Renal cortex interstitium (tissue), 15 donors: ENCODE data around the gene KCNJ13. TPM values are rescaled to one million over a fixed set of nuclear protein-coding genes. Genes with fewer than 3 reads are reported as not detected.

ENCODE experiments used
- DNase-seq, 11 donors: peaks; one replicate each; pipeline ENCODE4 v3.0.0-alpha.2; 2013; ENCODE audit warnings: low read depth in 9 of 11, low spot score in 4 of 11; ENCODE audit errors: extremely low read depth in 1 of 11
- long read RNA-seq, 16 experiments: transcript quantifications; one replicate each; lab custom pipeline, GENCODE V29; 2026
- polyA plus RNA-seq, 3 donors: library from polyadenylated mRNA; unstranded; fragments of 120-200 nt; gene quantifications; one replicate each; pipeline ENCODE4 v1.2.1, GENCODE V29; 2013; ENCODE audit not compliant: insufficient read length in 3 of 3

KCNJ13 gene
- 1 to 10 TPM; 2.1 to 2.8 (median 2.7) TPM for polyA plus RNA-seq
- long read RNA-seq, donor 1, partial matches to known transcripts: 0 of 1 reads
- long read RNA-seq, donor 1, other reads (novel, unspliced or antisense): 0 of 1 reads
- long read RNA-seq, donor 2, partial matches to known transcripts: 5 of 5 reads
- long read RNA-seq, donor 2, other reads (novel, unspliced or antisense): 0 of 5 reads
- long read RNA-seq, donor 3, partial matches to known transcripts: 0 of 2 reads
- long read RNA-seq, donor 3, other reads (novel, unspliced or antisense): 0 of 2 reads
- long read RNA-seq, donor 4, partial matches to known transcripts: 0 of 2 reads
- long read RNA-seq, donor 4, other reads (novel, unspliced or antisense): 0 of 2 reads
- long read RNA-seq, donor 5: 0 reads
- long read RNA-seq, donor 6, partial matches to known transcripts: 0 of 2 reads
- long read RNA-seq, donor 6, other reads (novel, unspliced or antisense): 0 of 2 reads
- long read RNA-seq, donor 7, partial matches to known transcripts: 0 of 1 reads
- long read RNA-seq, donor 7, other reads (novel, unspliced or antisense): 0 of 1 reads
- long read RNA-seq, donor 8: 0 reads
- long read RNA-seq, donor 9: 0 reads
- long read RNA-seq, donor 10: 0 reads
- long read RNA-seq, donor 11, partial matches to known transcripts: 0 of 1 reads
- long read RNA-seq, donor 11, other reads (novel, unspliced or antisense): 0 of 1 reads
- long read RNA-seq, donor 12, partial matches to known transcripts: 51 of 51 reads
- long read RNA-seq, donor 12, other reads (novel, unspliced or antisense): 0 of 51 reads
- long read RNA-seq, donor 13, partial matches to known transcripts: 25 of 25 reads
- long read RNA-seq, donor 13, other reads (novel, unspliced or antisense): 0 of 25 reads
- long read RNA-seq, donor 14, partial matches to known transcripts: 18 of 19 reads
- long read RNA-seq, donor 14, other reads (novel, unspliced or antisense): 0 of 19 reads
- long read RNA-seq, donor 15: 0 reads
- long read RNA-seq, donor 16, partial matches to known transcripts: 0 of 3 reads
- long read RNA-seq, donor 16, other reads (novel, unspliced or antisense): 0 of 3 reads

DNA sequence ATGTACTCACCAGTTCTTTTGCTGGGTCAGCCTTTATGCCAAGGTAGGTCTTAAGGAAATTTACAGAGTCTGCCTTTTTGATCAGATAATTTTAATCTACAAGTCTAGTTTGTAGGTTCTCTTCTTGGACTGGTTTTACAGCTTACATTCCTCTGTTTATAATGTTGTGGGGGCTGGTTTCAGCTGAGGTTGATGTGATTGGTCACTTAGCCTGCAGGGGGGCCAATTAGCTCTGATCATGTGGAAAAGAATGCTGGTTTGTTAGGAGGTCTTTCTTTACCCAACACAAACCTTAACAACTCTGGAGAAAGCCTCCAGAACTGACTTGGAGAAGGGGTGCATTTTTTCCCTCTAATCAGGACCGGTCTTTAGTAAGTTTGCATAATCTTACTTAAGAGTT is at the start of gene KCNJ13:
TSS of gene KCNJ13 (minus strand) at position 131 of the 400 bp plus-strand sequence. CDS start 5,203 bp downstream, outside the sequence.
- peak in 8 of 11 donors; percentile 12 to 37 (median 20) for DNase-seq

DNA sequence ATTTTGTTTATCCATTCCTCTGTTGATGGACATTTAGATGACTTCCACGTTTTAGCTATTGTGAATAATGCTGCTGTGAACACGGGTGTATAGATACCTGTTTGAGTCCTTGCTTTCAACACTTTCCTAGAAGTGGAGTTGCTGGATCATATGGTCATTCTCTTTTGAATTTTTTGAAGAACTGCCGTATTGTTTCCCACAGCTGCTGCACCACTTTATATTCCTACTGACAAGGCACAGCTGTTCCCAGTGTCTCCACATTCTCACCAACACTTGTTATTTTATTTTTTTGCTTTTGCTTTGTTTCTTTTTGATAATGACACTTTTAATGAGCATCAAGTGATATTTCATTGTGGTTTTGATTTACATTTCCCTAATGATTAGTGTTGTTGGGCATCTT is 41.4 kb upstream of the KCNJ13 start:
- DNase-seq: no peak

DNA sequence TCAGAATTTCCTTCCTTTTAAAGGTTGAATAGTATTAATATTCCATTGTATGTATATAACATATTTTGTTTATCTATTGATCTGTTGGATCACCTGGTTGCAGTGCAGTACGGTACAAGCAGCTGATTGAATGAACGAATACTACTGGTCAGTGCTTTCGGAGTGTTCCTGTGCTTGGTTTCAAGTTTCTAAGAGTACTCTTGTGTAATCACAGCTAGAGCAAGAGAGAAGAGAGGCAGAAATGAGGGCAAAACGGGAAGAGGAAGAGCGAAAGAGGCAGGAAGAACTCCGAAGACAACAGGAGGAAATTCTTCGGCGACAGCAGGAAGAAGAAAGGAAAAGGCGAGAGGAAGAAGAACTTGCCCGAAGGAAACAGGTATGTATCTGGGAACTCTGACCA is 40.3 kb upstream of the KCNJ13 start:
- peak in 4 of 11 donors; percentile 5 to 28 (median 13) for DNase-seq

DNA sequence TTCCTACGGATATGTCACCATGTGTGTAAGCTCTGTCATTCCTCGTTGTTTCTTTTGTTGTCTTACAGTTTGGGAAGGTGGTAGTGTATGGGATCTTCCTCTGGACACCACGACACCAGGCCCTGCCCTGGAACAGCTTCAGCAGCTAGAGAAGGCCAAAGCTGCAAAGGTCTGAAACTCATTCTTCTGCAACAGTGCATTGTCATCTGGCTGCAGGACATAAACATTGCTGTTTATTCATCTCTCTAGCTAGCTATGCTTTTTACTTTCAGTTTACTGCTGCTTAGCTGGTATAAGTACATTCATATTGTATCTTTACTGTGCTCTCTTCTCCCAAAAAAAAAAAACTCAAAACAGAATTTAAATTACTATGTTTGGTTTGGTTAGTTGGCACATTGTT is 39.2 kb upstream of the KCNJ13 start:
- no peak for DNase-seq

GRCh38 chr2:232810444-232810843 is 34.1 kb upstream of the KCNJ13 start:
- no peak for DNase-seq

- DNase-seq: no peak
Measured at GRCh38 chr2:232809349-232810124, 33.2 kb upstream of the KCNJ13 start.

DNA sequence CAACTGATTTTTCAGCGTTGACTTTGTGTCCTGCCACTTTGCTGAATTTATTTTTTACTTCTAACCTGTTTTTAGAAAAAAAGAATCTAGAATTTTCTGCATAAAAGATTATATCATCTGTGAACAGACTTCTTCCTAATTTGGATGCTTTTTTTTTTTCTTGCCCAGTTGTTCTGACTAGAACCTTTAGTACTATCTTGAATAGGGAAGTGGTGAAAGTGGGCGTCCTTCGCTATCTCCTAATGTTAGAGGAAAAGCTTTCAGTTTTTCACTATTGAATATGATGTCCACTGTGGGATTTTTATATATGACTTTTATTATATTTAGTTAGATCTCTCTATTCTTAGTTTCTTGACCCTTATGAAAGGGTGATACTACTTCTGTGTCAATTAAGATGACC is 25.7 kb upstream of the KCNJ13 start:
- no peak for DNase-seq

DNA sequence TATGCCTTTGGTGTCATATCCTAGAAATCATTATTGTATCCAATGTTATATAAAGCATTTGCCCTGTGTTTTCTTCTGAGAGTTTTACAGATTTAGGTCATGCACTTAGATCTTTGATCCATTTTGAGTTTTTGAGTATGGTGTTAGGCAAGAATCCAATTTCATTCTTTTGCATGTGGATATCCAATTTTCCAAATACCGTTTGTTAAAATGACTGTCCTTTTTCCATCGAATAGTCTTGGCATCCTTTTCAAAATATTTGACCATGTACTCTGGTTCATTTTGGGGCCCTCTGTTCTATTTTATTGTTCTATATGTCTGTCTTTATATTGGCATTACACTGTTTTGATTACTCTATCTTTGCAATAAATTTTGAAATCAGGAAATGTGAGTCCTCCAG is 23.8 kb upstream of the KCNJ13 start:
- DNase-seq: no peak

DNA sequence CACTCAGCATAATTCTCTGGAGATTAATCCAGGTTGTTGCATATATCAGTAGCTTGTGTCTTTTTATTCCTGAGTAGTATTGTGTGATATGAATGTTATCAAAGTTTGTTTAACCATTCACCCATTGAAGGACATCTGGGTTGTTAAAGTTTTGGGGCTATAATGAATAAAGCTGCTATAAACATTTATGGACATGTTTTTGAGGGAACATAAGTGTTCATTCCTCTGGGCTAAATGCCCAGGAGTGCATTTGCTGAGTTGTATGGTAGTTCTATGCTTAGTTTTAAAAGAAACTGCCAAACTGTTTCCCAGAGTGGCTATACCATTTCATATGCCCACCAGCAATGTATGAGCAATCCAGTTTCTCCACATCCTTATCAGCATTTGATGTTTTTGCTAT is 21.8 kb upstream of the KCNJ13 start:
- DNase-seq: no peak

GRCh38 chr2:232795920-232796319 is 19.6 kb upstream of the KCNJ13 start:
- DNase-seq: no peak

DNA sequence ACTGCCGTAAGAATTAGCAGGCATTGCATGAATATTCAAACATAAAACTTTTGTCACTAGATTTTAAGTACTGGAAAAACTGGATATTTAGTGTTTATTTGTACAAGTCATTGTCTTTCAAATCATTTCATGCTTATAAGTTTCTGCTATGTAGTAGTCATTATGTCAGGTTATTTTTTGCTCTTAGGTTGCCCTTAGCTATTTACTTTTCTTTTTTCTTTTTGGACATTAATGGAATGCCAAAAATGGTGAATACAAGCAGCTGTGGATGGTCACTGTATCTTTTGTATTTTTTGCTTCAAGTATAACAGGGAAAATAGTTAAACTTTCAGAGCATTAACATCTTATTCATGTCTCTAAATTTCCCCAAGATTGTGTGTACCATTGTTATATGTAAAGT is 18.6 kb upstream of the KCNJ13 start:
- no peak for DNase-seq

- DNase-seq: no peak
Measured at GRCh38 chr2:232793271-232793670, 16.9 kb upstream of the KCNJ13 start.

GRCh38 chr2:232791518-232791917 is 15.2 kb upstream of the KCNJ13 start:
- no peak for DNase-seq

DNA sequence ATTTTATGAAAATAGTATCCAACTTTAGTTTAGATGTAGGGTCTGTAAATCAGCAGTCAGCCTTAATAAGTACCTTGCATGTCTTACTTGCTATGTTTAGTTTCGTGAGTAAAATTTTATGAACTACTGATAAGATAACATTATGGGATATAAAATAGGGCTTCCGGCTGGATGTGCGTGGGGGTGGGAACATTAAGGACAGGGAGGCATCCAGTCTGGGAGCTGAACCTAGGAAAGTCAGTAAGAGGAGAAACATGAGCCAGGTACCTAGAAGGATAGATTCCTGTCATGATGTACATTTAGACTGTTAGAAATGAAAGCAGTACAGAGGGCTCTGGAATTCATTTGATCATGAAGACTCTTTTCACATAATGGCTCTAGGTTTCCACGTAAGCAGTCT is 12.7 kb upstream of the KCNJ13 start:
- DNase-seq: peak in 5 of 11 donors; percentile 9 to 22 (median 14)

- no peak for DNase-seq
Measured at GRCh38 chr2:232787806-232788205, 11.4 kb upstream of the KCNJ13 start.

DNA sequence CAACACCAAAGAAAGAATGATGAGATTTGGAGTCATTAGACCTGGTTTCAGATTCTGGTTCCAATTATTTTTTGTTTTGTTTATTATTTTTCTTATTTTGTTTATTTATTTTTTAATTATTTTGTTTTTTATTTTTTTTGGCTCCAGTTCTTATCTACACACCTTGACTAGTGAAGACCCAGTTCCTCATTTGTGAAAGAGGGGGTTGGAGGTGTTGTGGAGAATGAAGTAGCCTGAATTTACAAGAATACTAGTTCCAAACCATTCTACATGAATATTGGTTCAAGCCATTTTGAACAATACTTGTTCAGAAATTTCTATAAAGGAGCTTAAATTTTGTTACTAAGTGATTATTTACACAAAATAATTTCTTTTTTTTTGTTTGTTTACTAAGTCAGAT is 6.9 kb upstream of the KCNJ13 start:
- no peak for DNase-seq

GRCh38 chr2:232781765-232782164 is 5.4 kb upstream of the KCNJ13 start:
- DNase-seq: no peak

- no peak for DNase-seq
Measured at GRCh38 chr2:232779934-232780333, 3.6 kb upstream of the KCNJ13 start.

DNA sequence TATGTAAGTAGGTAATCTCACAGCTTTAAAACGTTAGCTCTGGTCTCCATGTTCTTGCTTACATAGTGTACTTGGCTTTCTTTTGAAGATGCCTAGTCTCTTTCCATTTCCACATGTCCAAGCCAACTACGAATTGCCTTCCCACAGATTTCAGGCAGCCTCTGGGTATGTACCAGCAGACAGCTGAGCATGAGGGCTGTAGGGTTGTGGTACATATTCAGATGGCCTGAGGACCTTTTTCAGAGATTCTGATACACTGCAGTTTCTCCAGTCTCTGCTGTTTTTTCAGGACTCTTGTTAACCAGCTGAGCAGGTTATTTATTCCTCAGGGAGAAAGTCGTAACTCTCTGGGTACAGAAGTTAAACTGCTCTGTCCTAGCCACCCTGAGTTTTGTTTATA is 3.1 kb upstream of the KCNJ13 start:
- DNase-seq: no peak
